Fibroblast of skin of scalp (primary cell): ENCODE results near the gene HS1BP3.

Experiments
- DNase-seq: peaks from one replicate; pipeline ENCODE4 v3.0.0-alpha.2; 2013

HS1BP3 gene

GRCh38 chr2:20674974-20675679 is 24.2 kb upstream of the HS1BP3 start:
- DNase-seq: peak; percentile 86

DNA sequence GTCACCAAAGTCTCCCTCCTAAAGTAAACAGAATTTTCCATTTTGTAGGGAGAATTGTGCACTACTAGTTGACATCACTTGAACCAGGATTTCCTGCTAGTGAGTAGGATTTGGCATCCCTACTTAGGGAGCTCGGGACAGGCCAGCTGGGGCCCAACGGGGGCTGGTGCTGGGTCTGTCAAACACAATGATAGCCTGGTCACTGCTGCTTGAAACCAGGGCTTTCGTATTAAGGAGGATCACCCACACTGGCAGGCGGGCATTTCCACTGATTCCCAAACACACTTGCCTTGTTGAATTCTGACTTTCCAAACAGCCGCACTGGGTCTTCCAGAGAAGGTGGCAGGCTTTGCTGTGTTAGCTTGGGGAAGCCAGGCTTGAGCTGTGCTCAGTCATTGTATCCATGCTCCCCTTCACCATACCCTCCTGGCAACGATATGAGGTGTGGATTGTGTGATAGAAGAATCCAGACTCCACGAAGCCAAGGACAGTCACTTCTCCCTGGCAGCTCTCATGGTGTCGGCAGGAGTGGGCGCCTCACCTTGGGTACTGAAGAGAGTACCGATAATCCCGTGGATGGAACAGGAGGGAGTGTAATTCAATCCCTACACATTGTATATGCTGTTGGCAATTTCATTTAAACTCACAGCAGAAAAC is 23.5 kb upstream of the HS1BP3 start:
- DNase-seq: no peak

GRCh38 chr2:20673686-20674308 is 22.9 kb upstream of the HS1BP3 start:
- DNase-seq: no peak

GRCh38 chr2:20672201-20672951 is 21.5 kb upstream of the HS1BP3 start:
- DNase-seq: no peak

GRCh38 chr2:20671736-20672080 is 20.8 kb upstream of the HS1BP3 start:
- DNase-seq: no peak

DNA sequence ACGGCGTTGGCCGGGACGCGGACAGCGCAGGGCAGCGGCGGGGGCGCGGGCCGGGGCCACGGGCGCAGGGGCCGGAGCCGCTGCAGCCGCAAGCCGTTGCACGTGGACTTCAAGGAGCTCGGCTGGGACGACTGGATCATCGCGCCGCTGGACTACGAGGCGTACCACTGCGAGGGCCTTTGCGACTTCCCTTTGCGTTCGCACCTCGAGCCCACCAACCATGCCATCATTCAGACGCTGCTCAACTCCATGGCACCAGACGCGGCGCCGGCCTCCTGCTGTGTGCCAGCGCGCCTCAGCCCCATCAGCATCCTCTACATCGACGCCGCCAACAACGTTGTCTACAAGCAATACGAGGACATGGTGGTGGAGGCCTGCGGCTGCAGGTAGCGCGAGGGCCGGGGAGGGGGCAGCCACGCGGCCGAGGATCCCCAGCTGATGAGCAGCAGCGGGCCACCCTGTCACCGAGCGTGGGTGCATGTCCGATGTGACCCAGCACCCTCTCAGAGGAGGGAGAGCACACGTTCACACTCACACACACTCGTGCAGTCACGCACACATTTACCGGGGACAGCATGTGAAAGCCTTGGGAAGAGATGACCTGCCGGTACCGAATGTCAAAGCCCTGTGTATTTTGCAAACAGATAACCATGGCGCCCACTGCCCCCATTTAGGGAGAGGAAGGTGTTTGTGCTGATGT is 20.3 kb upstream of the HS1BP3 start:
- no peak for DNase-seq

GRCh38 chr2:20670315-20671035 is 19.6 kb upstream of the HS1BP3 start:
- DNase-seq: no peak

- DNase-seq: no peak
Measured at GRCh38 chr2:20669562-20670314, 18.8 kb upstream of the HS1BP3 start.

- DNase-seq: no peak
Measured at GRCh38 chr2:20668871-20669475, 18.1 kb upstream of the HS1BP3 start.

DNA sequence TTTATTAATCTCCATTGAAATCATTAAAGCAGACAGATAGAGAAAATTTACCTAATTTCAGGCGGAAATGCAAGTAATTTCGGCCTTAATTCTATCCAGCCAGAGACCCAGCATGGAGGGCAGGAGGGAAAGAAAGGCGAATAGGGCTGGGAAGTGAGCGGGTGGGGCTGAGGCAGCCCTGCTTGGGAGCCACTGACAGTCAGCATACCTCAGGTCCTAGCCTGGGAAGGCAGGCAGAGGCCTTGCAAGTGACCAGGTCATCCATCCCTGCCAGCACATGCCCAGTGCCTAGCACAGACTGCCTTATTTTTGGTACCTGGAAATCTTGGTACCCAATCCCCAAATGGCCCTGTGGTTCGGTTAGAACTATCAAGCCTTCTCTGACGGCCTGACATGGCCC is 17.6 kb upstream of the HS1BP3 start:
- DNase-seq: no peak

GRCh38 chr2:20667531-20668401 is 16.9 kb upstream of the HS1BP3 start:
- no peak for DNase-seq

GRCh38 chr2:20667151-20667530 is 16.2 kb upstream of the HS1BP3 start:
- no peak for DNase-seq

GRCh38 chr2:20666304-20667150 is 15.6 kb upstream of the HS1BP3 start, which contains the start of gene GDF7:
Gene GDF7, plus strand, starts transcription at chr2:20667144. Its CDS starts 96 bp downstream, at chr2:20667240.
- DNase-seq: no peak

DNA sequence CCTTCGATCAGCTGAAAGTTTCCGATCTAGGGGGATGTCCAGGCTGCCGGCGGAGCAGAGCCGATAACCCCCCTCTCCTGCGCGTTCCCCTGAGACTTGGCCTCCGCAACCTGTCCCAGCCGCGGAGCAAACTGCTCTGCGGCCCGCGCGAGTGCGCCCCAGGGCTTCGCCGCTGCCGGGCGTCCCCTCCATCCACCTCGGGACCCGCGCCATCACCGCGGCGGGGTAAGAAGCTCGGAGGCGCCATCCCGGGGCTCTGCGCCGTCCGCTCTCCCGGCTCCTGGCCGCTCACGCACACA is 15.1 kb upstream of the HS1BP3 start:
- DNase-seq: no peak

GRCh38 chr2:20665243-20666004 is 14.5 kb upstream of the HS1BP3 start:
- no peak for DNase-seq

DNA sequence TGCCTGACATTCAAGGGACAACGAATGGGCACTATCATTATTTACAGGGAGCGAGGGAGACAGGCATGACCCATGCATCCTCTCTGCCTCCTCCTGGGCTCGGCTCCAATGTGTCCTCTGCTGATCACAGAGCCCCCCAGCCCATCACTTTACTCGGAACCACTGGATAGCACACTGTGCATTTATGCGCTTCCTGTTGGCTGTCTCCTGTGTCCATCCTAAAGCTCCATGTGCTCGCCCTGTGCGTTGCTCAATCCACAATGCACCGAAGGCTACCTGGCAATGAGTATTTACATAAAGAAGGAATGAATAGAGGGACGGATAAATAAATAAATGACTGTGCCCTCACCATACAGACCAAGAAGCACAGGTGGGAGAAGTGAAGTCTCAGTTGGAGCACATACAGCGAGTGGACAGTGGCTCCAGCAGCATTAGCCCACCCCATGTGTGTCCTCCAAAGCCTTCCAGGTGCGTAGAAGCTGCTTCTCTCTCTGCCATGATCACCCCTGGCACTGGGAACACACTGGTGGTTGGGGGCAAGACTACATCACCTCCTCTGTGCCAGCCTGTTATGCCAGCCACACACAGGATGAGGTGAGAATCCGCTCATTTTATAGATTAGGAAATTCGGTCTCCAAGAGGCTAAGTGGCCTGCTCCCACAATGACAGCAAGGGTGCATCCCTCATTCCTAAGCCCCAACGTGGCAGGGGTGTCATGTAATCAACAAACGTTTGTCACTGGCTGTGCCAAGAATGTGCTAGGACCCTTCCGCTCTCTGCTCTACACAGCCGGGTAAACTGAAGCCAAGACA is 13.7 kb upstream of the HS1BP3 start:
- DNase-seq: no peak

DNA sequence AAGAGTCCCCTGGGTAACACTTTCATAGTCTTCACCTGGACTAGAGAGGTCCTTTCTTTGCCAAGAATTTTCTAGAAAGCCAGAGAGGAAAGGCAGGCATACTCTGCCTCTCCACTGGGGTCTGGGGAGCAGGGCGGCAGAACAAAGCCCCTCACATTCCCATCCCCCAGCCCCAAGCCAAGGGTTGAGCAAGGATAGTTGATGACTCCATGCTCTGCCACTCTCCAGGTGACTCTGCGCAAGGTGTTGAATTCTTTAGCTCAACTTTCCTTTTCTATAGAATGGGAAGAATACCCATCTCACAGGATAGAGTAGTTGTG is 13.1 kb upstream of the HS1BP3 start:
- no peak for DNase-seq
